Endothelial cell of umbilical vein (primary cell): ENCODE results near the gene ZBTB20.

Experiments used
- EZH2 ChIP-seq: IDR thresholded peaks from 2 replicates; pipeline ENCODE4 v1.6.1; 2012; ENCODE audit warnings: borderline replicate concordance, low read depth, mild to moderate bottlenecking, moderate library complexity, low read length, inconsistent platforms; ENCODE audit not compliant: severe bottlenecking
- FOS ChIP-seq: IDR thresholded peaks from 2 replicates; pipeline ENCODE4 v1.6.1; 2011; ENCODE audit warnings: mild to moderate bottlenecking, low read length, moderate library complexity, borderline replicate concordance; ENCODE audit not compliant: insufficient read depth
- JUN ChIP-seq: IDR thresholded peaks from 2 replicates; pipeline ENCODE4 v1.6.1; 2011; ENCODE audit warnings: borderline replicate concordance, low read depth; ENCODE audit not compliant: insufficient read length, insufficient read depth
- POLR2A ChIP-seq: IDR thresholded peaks from 2 replicates; pipeline ENCODE4 v1.6.1; 2012; ENCODE audit warnings: low read depth, mild to moderate bottlenecking, control low read depth, low read length
- POLR2AphosphoS5 ChIP-seq: IDR thresholded peaks from 2 replicates; pipeline ENCODE4 v1.6.1; 2012; ENCODE audit warnings: low read depth, mild to moderate bottlenecking, control low read depth, low read length, moderate library complexity; ENCODE audit not compliant: insufficient read depth
- TF ChIP-seq, protein P1 (sequence below), 2 donors: IDR thresholded peaks; 1 replicate in 1 of 2; 2 replicates in 1 of 2; pipeline ENCODE4 v1.5.1; 2011; ENCODE audit warnings: low read length in 2 of 2, mild to moderate bottlenecking in 2 of 2, moderate library complexity in 2 of 2, control low read depth in 1 of 2, inconsistent platforms in 1 of 2, low read depth in 1 of 2; ENCODE audit not compliant: insufficient read depth in 1 of 2; ENCODE audit errors: extremely low read depth in 1 of 2
- TF ChIP-seq, protein P2 (sequence below): IDR thresholded peaks from 2 replicates; pipeline ENCODE4 v1.6.1; 2011; ENCODE audit not compliant: insufficient read depth, insufficient read length

DNA sequence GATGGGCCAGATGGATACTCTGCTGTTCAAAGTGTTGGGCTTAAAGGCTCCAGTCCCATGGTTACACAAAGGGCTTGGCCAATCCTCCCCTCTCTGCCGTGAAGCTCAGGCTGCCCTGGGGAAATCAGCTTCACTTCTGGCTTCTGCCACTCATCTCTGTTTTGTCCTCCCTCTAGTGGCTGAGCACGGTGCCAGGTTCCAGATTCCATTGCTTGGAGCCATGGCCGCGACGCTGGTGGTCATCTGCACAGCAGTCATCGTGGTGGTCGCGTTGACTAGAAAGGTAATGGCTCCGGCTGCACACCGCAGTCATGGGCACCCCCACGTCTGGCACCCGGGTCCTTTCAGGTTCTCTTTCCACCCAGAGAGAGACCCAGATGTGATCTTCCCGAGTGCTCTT is 847.7 kb downstream of the ZBTB20 start:
- TF ChIP-seq, protein P1, sequence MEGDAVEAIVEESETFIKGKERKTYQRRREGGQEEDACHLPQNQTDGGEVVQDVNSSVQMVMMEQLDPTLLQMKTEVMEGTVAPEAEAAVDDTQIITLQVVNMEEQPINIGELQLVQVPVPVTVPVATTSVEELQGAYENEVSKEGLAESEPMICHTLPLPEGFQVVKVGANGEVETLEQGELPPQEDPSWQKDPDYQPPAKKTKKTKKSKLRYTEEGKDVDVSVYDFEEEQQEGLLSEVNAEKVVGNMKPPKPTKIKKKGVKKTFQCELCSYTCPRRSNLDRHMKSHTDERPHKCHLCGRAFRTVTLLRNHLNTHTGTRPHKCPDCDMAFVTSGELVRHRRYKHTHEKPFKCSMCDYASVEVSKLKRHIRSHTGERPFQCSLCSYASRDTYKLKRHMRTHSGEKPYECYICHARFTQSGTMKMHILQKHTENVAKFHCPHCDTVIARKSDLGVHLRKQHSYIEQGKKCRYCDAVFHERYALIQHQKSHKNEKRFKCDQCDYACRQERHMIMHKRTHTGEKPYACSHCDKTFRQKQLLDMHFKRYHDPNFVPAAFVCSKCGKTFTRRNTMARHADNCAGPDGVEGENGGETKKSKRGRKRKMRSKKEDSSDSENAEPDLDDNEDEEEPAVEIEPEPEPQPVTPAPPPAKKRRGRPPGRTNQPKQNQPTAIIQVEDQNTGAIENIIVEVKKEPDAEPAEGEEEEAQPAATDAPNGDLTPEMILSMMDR (IDR thresholded peaks at IDR 0.05; ENCODE audit: extremely low read depth in 1 of 2, insufficient read depth in 1 of 2, low read depth in 1 of 2, low read length in 2 of 2) = peak; percentile 42 to 67
- TF ChIP-seq FOS (no peak), POLR2AphosphoS5 (no peak), POLR2A (no peak), EZH2 (no peak), JUN (no peak)
- TF ChIP-seq, protein P2, sequence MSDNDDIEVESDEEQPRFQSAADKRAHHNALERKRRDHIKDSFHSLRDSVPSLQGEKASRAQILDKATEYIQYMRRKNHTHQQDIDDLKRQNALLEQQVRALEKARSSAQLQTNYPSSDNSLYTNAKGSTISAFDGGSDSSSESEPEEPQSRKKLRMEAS = no peak
